DND-41 (cell line): Measurements from ENCODE around the gene GPR183.

Source experiments
- ATAC-seq: fragments of 200-7000 bp; cut with Tn5 transposase; 3 replicates; pipeline ENCODE4 v1.9.1; 2021; ENCODE audit warnings: low read depth; ENCODE audit not compliant: insufficient read depth
- DNase-seq: peaks from one replicate; pipeline ENCODE4 v3.0.0-alpha.2; 2020
- H2AFZ ChIP-seq: 2 replicates; pipeline ENCODE4 v1.6.0; 2012; ENCODE audit warnings: low read depth, low read length
- H3K27ac ChIP-seq: 2 replicates; pipeline ENCODE4 v1.5.1; 2012; ENCODE audit warnings: low read length, inconsistent platforms
- H3K27me3 ChIP-seq: fragments of 200-600 bp; sonication (generic); 2 replicates; pipeline ENCODE4 v1.6.0; 2012; ENCODE audit warnings: low read length, mild to moderate bottlenecking, inconsistent platforms; ENCODE audit not compliant: insufficient read depth, poor library complexity
- H3K36me3 ChIP-seq: 2 replicates; pipeline ENCODE4 v1.5.1; 2012; ENCODE audit warnings: low read length, inconsistent platforms; ENCODE audit not compliant: insufficient read depth
- H3K4me1 ChIP-seq: 2 replicates; pipeline ENCODE4 v1.5.1; 2012; ENCODE audit warnings: mild to moderate bottlenecking, low read length; ENCODE audit not compliant: insufficient read depth
- H3K4me2 ChIP-seq: 2 replicates; pipeline ENCODE4 v1.6.0; 2012; ENCODE audit warnings: mild to moderate bottlenecking, moderate library complexity, low read length, inconsistent platforms; ENCODE audit not compliant: insufficient read depth
- H3K4me3 ChIP-seq, 2 experiments: fragments of 200-600 bp in 1 of 2; shearing (Covaris generic) in 1 of 2; 2 replicates each; pipeline ENCODE4 v1.5.1; 2012 to 2016; ENCODE audit warnings: inconsistent platforms in 2 of 2, low read length in 2 of 2, mild to moderate bottlenecking in 2 of 2, low read depth in 1 of 2, moderate library complexity in 1 of 2
- H3K79me2 ChIP-seq: 2 replicates; pipeline ENCODE4 v1.6.0; 2012; ENCODE audit warnings: low read length, inconsistent platforms; ENCODE audit not compliant: insufficient read depth
- H3K9ac ChIP-seq: 2 replicates; pipeline ENCODE4 v1.6.0; 2012; ENCODE audit warnings: low read depth, mild to moderate bottlenecking, inconsistent platforms, low read length, moderate library complexity
- H3K9me3 ChIP-seq: 2 replicates; pipeline ENCODE4 v1.5.1; 2012; ENCODE audit warnings: low read length, moderate library complexity, mild to moderate bottlenecking, inconsistent platforms; ENCODE audit not compliant: insufficient read depth, severe bottlenecking
- H4K20me1 ChIP-seq: 2 replicates; pipeline ENCODE4 v1.6.0; 2012; ENCODE audit warnings: low read length; ENCODE audit not compliant: insufficient read depth
- EZH2 ChIP-seq: IDR thresholded peaks from 3 replicates; pipeline ENCODE4 v1.6.1; 2012; ENCODE audit warnings: borderline replicate concordance, low read depth, mild to moderate bottlenecking, moderate library complexity, low read length, inconsistent platforms; ENCODE audit not compliant: severe bottlenecking
- TF ChIP-seq, protein P1 (sequence below): IDR thresholded peaks from 2 replicates; pipeline ENCODE4 v1.5.1; 2012; ENCODE audit warnings: borderline replicate concordance, low read length, moderate library complexity, mild to moderate bottlenecking; ENCODE audit not compliant: poor library complexity, severe bottlenecking; ENCODE audit errors: extremely low read depth

Gene GPR183

DNA sequence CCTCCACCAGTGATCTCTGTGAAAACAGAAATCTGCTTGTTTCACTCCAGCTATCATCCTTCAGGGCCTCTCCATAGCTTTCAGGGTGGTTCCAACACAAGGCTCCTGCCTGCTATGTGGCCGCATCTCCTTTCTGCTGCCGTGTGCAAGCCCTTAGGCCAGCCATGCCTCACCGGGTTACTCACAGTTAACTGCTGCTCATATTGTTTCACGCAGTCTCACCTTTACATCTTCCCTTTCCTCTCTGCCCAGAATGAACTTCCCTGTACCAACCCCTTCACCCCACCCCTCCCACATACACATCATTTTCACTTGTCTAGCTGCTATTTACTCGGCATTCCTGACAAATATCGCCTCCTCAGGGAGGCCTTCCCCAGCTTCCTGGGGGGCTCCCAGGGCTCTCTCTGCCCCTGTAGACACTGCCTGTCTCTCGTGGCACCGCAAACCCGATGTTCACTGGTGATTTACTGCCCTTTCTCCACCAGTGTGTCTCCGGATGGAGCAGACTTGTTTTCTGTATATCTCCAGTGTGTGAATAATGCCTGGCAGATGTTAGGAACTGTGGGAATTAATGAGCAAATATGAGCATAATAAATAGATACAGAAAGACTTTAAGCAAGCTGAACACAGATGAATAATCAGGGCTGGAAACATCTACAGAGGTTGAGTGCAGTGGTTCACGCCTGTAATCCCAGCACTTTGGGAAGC is 39.3 kb upstream of the GPR183 start:
- H3K36me3 ChIP-seq, result peaks cover 89% of the 10 kb centered on the region
- TF ChIP-seq, protein P1, sequence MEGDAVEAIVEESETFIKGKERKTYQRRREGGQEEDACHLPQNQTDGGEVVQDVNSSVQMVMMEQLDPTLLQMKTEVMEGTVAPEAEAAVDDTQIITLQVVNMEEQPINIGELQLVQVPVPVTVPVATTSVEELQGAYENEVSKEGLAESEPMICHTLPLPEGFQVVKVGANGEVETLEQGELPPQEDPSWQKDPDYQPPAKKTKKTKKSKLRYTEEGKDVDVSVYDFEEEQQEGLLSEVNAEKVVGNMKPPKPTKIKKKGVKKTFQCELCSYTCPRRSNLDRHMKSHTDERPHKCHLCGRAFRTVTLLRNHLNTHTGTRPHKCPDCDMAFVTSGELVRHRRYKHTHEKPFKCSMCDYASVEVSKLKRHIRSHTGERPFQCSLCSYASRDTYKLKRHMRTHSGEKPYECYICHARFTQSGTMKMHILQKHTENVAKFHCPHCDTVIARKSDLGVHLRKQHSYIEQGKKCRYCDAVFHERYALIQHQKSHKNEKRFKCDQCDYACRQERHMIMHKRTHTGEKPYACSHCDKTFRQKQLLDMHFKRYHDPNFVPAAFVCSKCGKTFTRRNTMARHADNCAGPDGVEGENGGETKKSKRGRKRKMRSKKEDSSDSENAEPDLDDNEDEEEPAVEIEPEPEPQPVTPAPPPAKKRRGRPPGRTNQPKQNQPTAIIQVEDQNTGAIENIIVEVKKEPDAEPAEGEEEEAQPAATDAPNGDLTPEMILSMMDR, result no peak
- no peak for TF ChIP-seq EZH2
- H3K9me3 ChIP-seq, result no peaks in the 10 kb centered on the region

DNA sequence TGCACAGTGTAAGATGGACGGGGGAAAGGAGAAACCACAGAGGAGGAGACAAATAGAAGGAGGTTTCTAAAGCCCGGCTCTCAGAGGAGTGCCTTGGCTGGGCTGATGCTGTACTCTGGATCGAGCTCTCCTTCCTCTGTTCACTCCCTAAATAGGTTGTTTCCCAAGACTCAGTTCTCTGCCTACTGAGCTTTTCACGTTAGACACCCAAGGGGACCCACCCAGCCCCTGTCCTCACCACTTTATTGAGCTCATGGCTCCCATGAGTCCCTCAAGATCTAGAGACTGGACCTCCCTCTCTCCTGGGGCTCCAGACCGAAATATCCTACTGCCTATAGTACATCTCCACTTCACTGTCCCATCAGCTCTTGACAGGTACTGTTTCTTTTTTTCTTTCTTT is 38.1 kb upstream of the GPR183 start:
- no peak overlapping the region for H3K4me2 ChIP-seq
- peaks cover 90% of the 10 kb centered on the region for H3K36me3 ChIP-seq
- H3K9ac ChIP-seq, result no peak overlapping the region
- TF ChIP-seq EZH2, result no peak
- TF ChIP-seq, protein P1, result no peak
- no peaks in the 10 kb centered on the region for H3K4me1 ChIP-seq
- no peaks in the 10 kb centered on the region for H3K27me3 ChIP-seq
- H3K27ac ChIP-seq, result no peak overlapping the region
- DNase-seq (no peak), ATAC-seq (no peak)
- H3K79me2 ChIP-seq, result no peaks in the 10 kb centered on the region
- no peak overlapping the region for H3K4me3 ChIP-seq
- no peak overlapping the region for H2AFZ ChIP-seq
- H3K9me3 ChIP-seq, result no peaks in the 10 kb centered on the region
- peaks cover 8% of the 10 kb centered on the region; the same call in 1 of the 2 replicates for H4K20me1 ChIP-seq

More for the DNA sequence above, 39.3 kb upstream of the GPR183 start:
- Histone ChIP-seq H2AFZ (no peak overlapping the region), H3K9ac (no peak overlapping the region), H4K20me1 (peaks cover 8% of the 10 kb centered on the region; the same call in 1 of the 2 replicates), H3K79me2 (no peaks in the 10 kb centered on the region), H3K27me3 (no peaks in the 10 kb centered on the region), H3K27ac (no peak overlapping the region), H3K4me1 (no peaks in the 10 kb centered on the region), H3K4me2 (no peak overlapping the region), H3K4me3 (no peak overlapping the region)
- DNase-seq (no peak), ATAC-seq (no peak)

DNA sequence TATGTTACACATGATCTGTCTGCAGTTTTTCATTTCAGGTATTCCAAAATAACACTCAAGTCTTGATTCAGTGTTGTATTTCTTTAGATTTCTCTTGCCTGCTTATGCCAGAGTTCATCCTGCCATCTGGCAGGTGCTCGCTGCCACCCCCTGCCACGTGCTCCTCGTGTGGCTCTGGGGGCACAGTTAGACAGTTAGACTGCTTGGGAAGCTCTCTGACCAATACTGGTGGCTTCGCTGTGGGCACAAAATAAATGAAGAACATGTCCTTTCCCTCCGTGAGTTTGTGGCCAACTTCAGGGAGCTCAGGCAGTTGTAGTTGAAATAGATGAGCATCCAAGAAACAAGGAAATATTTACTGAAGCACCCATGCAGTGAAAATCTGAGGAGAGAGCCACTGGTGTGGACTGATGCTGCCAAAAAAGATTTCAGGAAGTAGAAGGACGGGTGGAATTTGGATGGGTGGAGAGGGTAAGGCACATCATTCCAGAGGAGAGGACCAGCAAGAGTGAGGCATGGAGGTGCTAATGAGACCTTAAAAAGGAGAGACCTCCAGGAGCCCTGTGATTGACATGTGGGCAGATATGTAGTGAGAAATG is 37.5 kb upstream of the GPR183 start:
- Histone ChIP-seq H3K9me3 (no peaks in the 10 kb centered on the region), H3K4me2 (no peak overlapping the region), H3K27me3 (no peaks in the 10 kb centered on the region), H3K4me1 (no peaks in the 10 kb centered on the region), H3K27ac (no peak overlapping the region), H3K36me3 (peaks cover 94% of the 10 kb centered on the region), H3K4me3 (no peak overlapping the region), H3K9ac (no peak overlapping the region), H3K79me2 (no peaks in the 10 kb centered on the region), H4K20me1 (peaks cover 8% of the 10 kb centered on the region; the same call in 1 of the 2 replicates), H2AFZ (no peak overlapping the region)
- DNase-seq, result no peak
- no peak for ATAC-seq
- TF ChIP-seq, protein P1, result no peak
- TF ChIP-seq EZH2, result no peak
